Common myeloid progenitor, CD34-positive (primary cell): Measurements from ENCODE around the gene LRMDA.

Experiments used
- CTCF ChIA-PET: fragments of 350-600 bp; sonication (Branson Sonifier 250); formaldehyde crosslinking; loops from one replicate; lab custom pipeline; 2021; ENCODE audit warnings: antibody characterized with exemption; lab: Charles Lee
- POLR2A ChIA-PET: fragments of 350-600 bp; sonication (Branson Sonifier 250); formaldehyde crosslinking; loops from one replicate; lab custom pipeline; 2021; ENCODE audit warnings: antibody characterized with exemption; lab: Charles Lee
- DNase-seq, 3 donors: peaks; one replicate each; pipeline versions ENCODE4 v3.0.0 to v3.0.0-alpha.2; 2013
- H3K27ac ChIP-seq, 2 experiments: 1 replicate in 1 of 2; 2 replicates in 1 of 2; pipeline ENCODE4 v1.7.0; 2013; ENCODE audit warnings: inconsistent platforms in 2 of 2, low read length in 2 of 2, mild to moderate bottlenecking in 2 of 2, low read depth in 1 of 2, moderate library complexity in 1 of 2; ENCODE audit not compliant: severe bottlenecking in 2 of 2, insufficient read depth in 1 of 2, poor library complexity in 1 of 2
- H3K27me3 ChIP-seq, 5 experiments: replicated peaks in 2 of 5; 1 replicate in 3 of 5; 2 replicates in 2 of 5; pipeline versions ENCODE4 v1.6.1 to v1.7.0; 2013; ENCODE audit warnings: low read length in 4 of 5, mild to moderate bottlenecking in 2 of 5, moderate library complexity in 2 of 5, inconsistent platforms in 1 of 5; ENCODE audit not compliant: insufficient read depth in 5 of 5, control insufficient read depth in 4 of 5
- H3K36me3 ChIP-seq, 4 experiments: 1 replicate in 2 of 4; 2 replicates in 2 of 4; pipeline versions ENCODE4 v1.6.1 to v1.7.0; 2013; ENCODE audit warnings: low read length in 3 of 4, control low read depth in 1 of 4, mild to moderate bottlenecking in 1 of 4; ENCODE audit not compliant: control insufficient read depth in 4 of 4, insufficient read depth in 4 of 4
- H3K4me1 ChIP-seq, 4 experiments: 1 replicate in 3 of 4; 2 replicates in 1 of 4; pipeline versions ENCODE4 v1.6.1 to v1.7.1; 2013; ENCODE audit warnings: low read length in 3 of 4, mild to moderate bottlenecking in 3 of 4, control low read depth in 1 of 4, inconsistent platforms in 1 of 4, moderate library complexity in 1 of 4; ENCODE audit not compliant: control insufficient read depth in 4 of 4, insufficient read depth in 4 of 4; ENCODE audit errors: control extremely low read depth in 1 of 4
- H3K4me3 ChIP-seq, 7 experiments: 1 replicate in 4 of 7; 2 replicates in 3 of 7; pipeline versions ENCODE4 v1.5.1 to v1.7.0; 2013; ENCODE audit warnings: mild to moderate bottlenecking in 7 of 7, low read length in 6 of 7, moderate library complexity in 6 of 7, inconsistent platforms in 2 of 7, low read depth in 2 of 7, control low read depth in 1 of 7; ENCODE audit not compliant: insufficient read depth in 4 of 7, control insufficient read depth in 1 of 7; ENCODE audit errors: extremely low read depth in 1 of 7
- H3K9me3 ChIP-seq, 5 experiments: 1 replicate in 4 of 5; 2 replicates in 1 of 5; pipeline versions ENCODE4 v1.6.1 to v1.7.1; 2013; ENCODE audit warnings: low read length in 4 of 5, mild to moderate bottlenecking in 2 of 5, inconsistent platforms in 1 of 5, low read depth in 1 of 5, moderate library complexity in 1 of 5; ENCODE audit not compliant: control insufficient read depth in 4 of 5, insufficient read depth in 2 of 5; ENCODE audit errors: control extremely low read depth in 1 of 5
- WGBS: methylation state at CpG from one replicate; pipeline ENCODE4 v1.1.5; 2013; ENCODE audit not compliant: insufficient coverage; 5-methylcytosine and 5-hydroxymethylcytosine counted together

Gene LRMDA

GRCh38 chr10:76399226-76399625, 967.8 kb downstream of the LRMDA start:
- Histone ChIP-seq H3K4me3 (no peak overlapping the region), H3K4me1 (peaks cover 0 to 7% (median 0%) of the 10 kb centered on the region in 4 experiments), H3K27me3 (no peaks in the 10 kb centered on the region), H3K27ac (no peak overlapping the region), H3K9me3 (peaks cover 0 to 4% (median 2%) of the 10 kb centered on the region in 5 experiments), H3K36me3 (no peaks in the 10 kb centered on the region)
- POLR2A ChIA-PET: no interaction called here
- DNase-seq: no peak
- WGBS: 88% methylated on average over 4 of the region's 4 CpGs
- CTCF ChIA-PET: no interaction called here

GRCh38 chr10:76401006-76401405, 969.6 kb downstream of the LRMDA start:
- Histone ChIP-seq H3K27ac (no peak overlapping the region), H3K4me1 (peaks cover 0 to 9% (median 0%) of the 10 kb centered on the region in 4 experiments), H3K27me3 (no peaks in the 10 kb centered on the region), H3K9me3 (peaks cover 0 to 6% (median 5%) of the 10 kb centered on the region in 5 experiments), H3K4me3 (no peak overlapping the region), H3K36me3 (no peaks in the 10 kb centered on the region)
- ChIA-PET CTCF (interaction anchor here (1.5 kb wide), 1 partner anchor 16 kb away, joined by 4 read pairs; no protein-coding TSS in a partner anchor), POLR2A (no interaction called here)
- WGBS: 100% methylated on average over 1 of the region's 3 CpGs
- no peak for DNase-seq

- WGBS: no CpG with 5 or more reads among the region's 4 CpGs
- DNase-seq: peak in 2 of 3 donors; percentile 3 to 23
- Histone ChIP-seq H3K4me3 (no peak overlapping the region), H3K27ac (no peak overlapping the region), H3K9me3 (peaks cover 0 to 6% (median 5%) of the 10 kb centered on the region in 5 experiments), H3K36me3 (no peaks in the 10 kb centered on the region), H3K27me3 (no peaks in the 10 kb centered on the region), H3K4me1 (peaks cover 0 to 9% (median 0%) of the 10 kb centered on the region in 4 experiments)
- POLR2A ChIA-PET: no interaction called here
- CTCF ChIA-PET: no interaction called here
These were observed 972.5 kb downstream of the LRMDA start for GRCh38 chr10:76403912-76404311.

- ChIA-PET POLR2A (no interaction called here), CTCF (no interaction called here)
- Histone ChIP-seq H3K27me3 (no peaks in the 10 kb centered on the region), H3K9me3 (peaks cover 0 to 6% (median 5%) of the 10 kb centered on the region in 5 experiments), H3K27ac (no peak overlapping the region), H3K36me3 (no peaks in the 10 kb centered on the region), H3K4me1 (peaks cover 0 to 9% (median 0%) of the 10 kb centered on the region in 4 experiments), H3K4me3 (no peak overlapping the region)
- WGBS: 97% methylated on average over 3 of the region's 4 CpGs
- no peak for DNase-seq
These were observed 973.1 kb downstream of the LRMDA start for GRCh38 chr10:76404531-76404930.

- ChIA-PET POLR2A (no interaction called here), CTCF (no interaction called here)
- no peak for DNase-seq
- Histone ChIP-seq H3K36me3 (no peaks in the 10 kb centered on the region), H3K4me1 (peaks cover 0 to 9% (median 0%) of the 10 kb centered on the region in 4 experiments), H3K9me3 (peaks cover 0 to 3% (median 2%) of the 10 kb centered on the region in 5 experiments), H3K27me3 (no peaks in the 10 kb centered on the region), H3K27ac (no peak overlapping the region), H3K4me3 (no peak overlapping the region)
- WGBS: 100% methylated on average over 2 of the region's 6 CpGs
These were observed 974.5 kb downstream of the LRMDA start for GRCh38 chr10:76405922-76406321.

GRCh38 chr10:76408646-76409045, 977.2 kb downstream of the LRMDA start:
- WGBS: 60% methylated on average over 2 of the region's 3 CpGs
- POLR2A ChIA-PET: no interaction called here

GRCh38 chr10:76411729-76412435, 980.5 kb downstream of the LRMDA start:
- ChIA-PET CTCF (no interaction called here), POLR2A (no interaction called here)
- WGBS: 98% methylated on average over 6 of the region's 8 CpGs
- Histone ChIP-seq H3K36me3 (no peaks in the 10 kb centered on the region), H3K9me3 (peaks cover 0 to 9% (median 0%) of the 10 kb centered on the region in 5 experiments), H3K4me1 (no peaks in the 10 kb centered on the region), H3K27ac (no peak overlapping the region), H3K27me3 (no peaks in the 10 kb centered on the region), H3K4me3 (no peak overlapping the region)
- no peak for DNase-seq

More at GRCh38 chr10:76408646-76409045, 977.2 kb downstream of the LRMDA start:
- H3K4me1 ChIP-seq: peaks cover 0 to 8% (median 0%) of the 10 kb centered on the region in 4 experiments
- no peaks in the 10 kb centered on the region for H3K36me3 ChIP-seq
- CTCF ChIA-PET: interaction anchor here (1.6 kb wide), 1 partner anchor 20 kb away, joined by 4 read pairs; no protein-coding TSS in a partner anchor
- peaks cover 0 to 11% (median 3%) of the 10 kb centered on the region in 5 experiments for H3K9me3 ChIP-seq
- H3K27ac ChIP-seq: no peak overlapping the region
- no peak for DNase-seq
- H3K27me3 ChIP-seq: no peaks in the 10 kb centered on the region
- no peak overlapping the region for H3K4me3 ChIP-seq
